Measurements from ENCODE around the gene SMC1B. TPM values are rescaled to one million over a fixed set of nuclear protein-coding genes. Genes with fewer than 3 reads are reported as not detected.
"Not testable (repeated sequence)": the region's sequence is repeated elsewhere in the genome, so short reads cannot be mapped to it uniquely, and the experiment has no call there.

The SMC1B gene
- polyA plus RNA-seq, 1 donor: 0.27 TPM

DNA sequence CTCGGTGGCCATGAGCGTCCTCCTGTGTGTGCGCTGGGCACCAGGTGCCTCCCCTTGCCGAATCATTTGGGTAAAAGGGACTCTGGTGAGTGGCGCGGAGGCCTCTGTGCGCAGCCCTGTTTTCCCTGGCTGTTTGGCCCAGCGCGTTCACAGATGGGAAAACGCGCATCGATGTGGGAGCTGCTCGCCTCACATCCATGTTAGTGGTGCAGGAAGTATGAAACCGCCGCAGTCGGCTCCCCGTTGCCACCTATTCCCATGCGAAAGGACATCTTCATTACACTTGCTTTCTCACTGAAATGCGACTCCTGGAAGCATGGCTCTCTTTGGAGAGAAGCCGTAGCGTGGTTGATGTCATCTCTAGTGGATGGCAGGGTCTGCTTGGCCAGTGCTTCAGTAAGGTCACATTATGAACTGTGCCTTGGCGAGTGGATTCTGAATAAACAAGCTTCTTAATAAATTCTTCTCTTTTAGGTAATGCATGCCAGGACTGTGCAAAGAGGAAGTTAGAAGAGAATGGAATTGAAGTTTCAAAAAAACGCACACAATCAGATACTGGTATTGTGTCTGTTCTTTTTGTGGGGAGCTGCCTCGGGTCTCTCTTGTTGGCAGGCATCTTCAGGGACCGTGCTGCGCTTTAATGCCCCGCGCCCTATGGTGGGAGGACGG, 77.4 kb downstream of the SMC1B start:
- Histone ChIP-seq H3K9me3 (ENCODE audit: control insufficient read depth, low read depth, low read length) (no peaks in the 10 kb centered on the region), H3K36me3 (ENCODE audit: control insufficient read depth, insufficient read depth, low read length) (peaks cover 82% of the 10 kb centered on the region), H3K27ac (ENCODE audit: low read length) (no peak overlapping the region), H3K4me1 (ENCODE audit: control insufficient read depth, insufficient read depth, low read length) (peaks cover under 1% of the 10 kb centered on the region), H3K27me3 (ENCODE audit: control insufficient read depth, insufficient read depth, low read length) (no peaks in the 10 kb centered on the region), H3K4me3 (ENCODE audit: low read length) (no peak overlapping the region)
- DNase-seq: no peak
- no CpG with 5 or more reads among the region's 29 CpGs for WGBS (ENCODE audit: insufficient coverage, low lambda C conversion rate)

DNA sequence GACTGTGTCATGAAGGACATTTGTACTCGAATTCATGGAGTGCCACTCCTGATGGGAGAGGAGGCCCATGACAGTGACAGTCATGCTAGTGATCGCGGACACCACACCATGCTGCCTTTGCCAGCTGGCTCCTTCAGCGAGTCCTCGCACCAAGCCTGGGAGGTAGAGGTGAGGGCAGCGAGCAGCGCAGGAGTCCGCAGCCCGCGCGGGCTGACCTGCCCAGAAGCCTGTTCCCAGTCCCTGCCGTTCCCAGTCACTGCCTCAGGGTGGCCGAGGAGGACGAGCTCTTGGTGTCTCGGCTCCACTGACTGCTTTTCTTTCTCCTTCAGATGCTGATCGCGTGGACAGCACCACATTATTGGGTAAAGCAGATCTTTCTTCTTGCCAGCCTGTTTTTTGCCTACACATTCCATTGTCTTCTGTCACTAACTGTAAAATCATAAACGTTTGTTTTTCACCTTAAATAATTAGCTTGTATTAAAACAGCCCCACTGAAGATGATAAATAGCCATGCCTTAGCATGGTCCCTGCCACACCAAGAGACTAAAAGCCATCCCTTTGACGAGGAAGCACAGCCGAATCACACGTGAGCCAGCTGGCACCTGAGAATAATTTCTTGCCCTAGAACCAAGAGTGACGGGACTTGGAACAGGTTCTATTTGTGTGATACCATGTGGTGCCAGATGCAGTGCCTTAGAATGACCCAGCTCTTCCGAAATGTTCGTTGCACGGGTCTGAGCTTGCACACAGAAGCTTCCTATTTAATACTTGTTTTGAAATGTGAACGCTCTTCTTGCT, 78.2 kb downstream of the SMC1B start:
- Histone ChIP-seq H3K4me1 (ENCODE audit: control insufficient read depth, insufficient read depth, low read length) (no peaks in the 10 kb centered on the region), H3K36me3 (ENCODE audit: control insufficient read depth, insufficient read depth, low read length) (peaks cover 84% of the 10 kb centered on the region), H3K4me3 (ENCODE audit: low read length) (no peak overlapping the region), H3K27me3 (ENCODE audit: control insufficient read depth, insufficient read depth, low read length) (no peaks in the 10 kb centered on the region), H3K27ac (ENCODE audit: low read length) (no peak overlapping the region), H3K9me3 (ENCODE audit: control insufficient read depth, low read depth, low read length) (no peaks in the 10 kb centered on the region)
- WGBS (ENCODE audit: insufficient coverage, low lambda C conversion rate): 74% methylated on average over 3 of the region's 26 CpGs
- no peak for DNase-seq

DNA sequence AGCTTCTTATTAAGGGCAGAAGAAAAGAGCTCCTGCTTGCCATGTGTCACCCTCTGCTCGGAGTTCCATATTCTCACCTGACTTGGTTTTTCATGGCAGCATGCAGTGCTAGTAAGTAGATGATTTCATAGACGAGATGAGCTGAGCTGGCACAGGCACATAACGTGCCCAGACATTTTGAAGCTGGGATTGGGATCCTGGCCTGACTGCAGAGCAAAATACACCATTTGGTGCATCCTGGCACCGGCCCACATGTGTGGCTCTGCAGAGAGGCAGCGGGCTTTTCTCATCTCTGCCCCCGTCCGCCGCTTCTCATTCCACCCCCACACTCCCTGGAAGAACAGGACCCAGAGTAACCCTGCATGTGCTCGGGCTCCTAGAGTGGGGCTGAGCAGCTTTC, 78.9 kb downstream of the SMC1B start:
- Histone ChIP-seq H3K27ac (ENCODE audit: low read length) (no peak overlapping the region), H3K36me3 (ENCODE audit: control insufficient read depth, insufficient read depth, low read length) (peaks cover 82% of the 10 kb centered on the region), H3K4me1 (ENCODE audit: control insufficient read depth, insufficient read depth, low read length) (no peaks in the 10 kb centered on the region), H3K27me3 (ENCODE audit: control insufficient read depth, insufficient read depth, low read length) (no peaks in the 10 kb centered on the region), H3K4me3 (ENCODE audit: low read length) (no peak overlapping the region), H3K9me3 (ENCODE audit: control insufficient read depth, low read depth, low read length) (no peaks in the 10 kb centered on the region)
- WGBS (ENCODE audit: insufficient coverage, low lambda C conversion rate): no CpG with 5 or more reads among the region's 9 CpGs
- DNase-seq: no peak

DNA sequence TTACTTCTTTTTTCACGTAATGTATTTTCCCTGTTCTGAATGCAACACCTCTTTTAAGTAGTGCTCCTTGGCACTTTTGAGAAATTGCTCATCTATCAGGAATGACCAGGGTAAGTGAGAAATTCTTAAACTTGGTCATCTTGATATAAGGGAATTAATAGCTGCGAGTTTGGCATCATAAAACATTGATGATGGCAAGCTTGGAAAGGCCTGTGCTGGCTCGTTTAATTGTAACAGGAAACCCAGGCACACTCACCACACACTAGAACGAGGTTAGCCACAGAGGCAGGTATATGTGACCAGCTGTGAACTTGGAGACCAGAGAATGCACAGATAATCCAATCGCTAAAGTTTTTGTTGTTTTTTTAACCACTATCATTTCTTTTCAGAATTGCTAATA, 79.3 kb downstream of the SMC1B start:
- DNase-seq: no peak
- Histone ChIP-seq H3K9me3 (ENCODE audit: control insufficient read depth, low read depth, low read length) (no peaks in the 10 kb centered on the region), H3K4me3 (ENCODE audit: low read length) (no peak overlapping the region), H3K36me3 (ENCODE audit: control insufficient read depth, insufficient read depth, low read length) (peaks cover 83% of the 10 kb centered on the region), H3K4me1 (ENCODE audit: control insufficient read depth, insufficient read depth, low read length) (no peaks in the 10 kb centered on the region), H3K27me3 (ENCODE audit: control insufficient read depth, insufficient read depth, low read length) (no peaks in the 10 kb centered on the region), H3K27ac (ENCODE audit: low read length) (no peak overlapping the region)
- WGBS (ENCODE audit: insufficient coverage, low lambda C conversion rate): no CpG with 5 or more reads among the region's 5 CpGs

DNA sequence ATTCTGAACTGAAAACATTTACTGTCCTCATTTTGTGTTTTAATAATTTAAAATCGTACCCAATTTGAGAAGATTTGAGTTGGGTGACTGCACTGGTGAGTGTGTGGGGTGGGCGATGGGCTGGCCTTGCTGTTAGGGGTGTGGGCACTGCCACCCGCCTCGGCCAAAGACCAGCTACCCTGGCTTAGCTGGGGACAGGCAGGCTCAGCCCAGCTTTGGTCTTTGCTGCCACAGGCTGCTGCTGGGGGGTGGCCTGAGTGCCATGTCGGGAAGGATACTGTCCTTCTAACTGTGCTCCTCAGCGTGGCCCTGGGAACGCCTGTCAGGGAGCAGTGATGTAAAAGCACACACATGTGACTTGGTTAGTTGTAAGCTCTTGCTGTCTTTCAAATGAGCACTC, 81.4 kb downstream of the SMC1B start:
- Histone ChIP-seq H3K27ac (ENCODE audit: low read length) (no peak overlapping the region), H3K27me3 (ENCODE audit: control insufficient read depth, insufficient read depth, low read length) (no peaks in the 10 kb centered on the region), H3K36me3 (ENCODE audit: control insufficient read depth, insufficient read depth, low read length) (peaks cover 84% of the 10 kb centered on the region), H3K9me3 (ENCODE audit: control insufficient read depth, low read depth, low read length) (no peaks in the 10 kb centered on the region), H3K4me1 (ENCODE audit: control insufficient read depth, insufficient read depth, low read length) (no peaks in the 10 kb centered on the region), H3K4me3 (ENCODE audit: low read length) (no peak overlapping the region)
- no peak for DNase-seq
- WGBS (ENCODE audit: insufficient coverage, low lambda C conversion rate): no CpG with 5 or more reads among the region's 7 CpGs

DNA sequence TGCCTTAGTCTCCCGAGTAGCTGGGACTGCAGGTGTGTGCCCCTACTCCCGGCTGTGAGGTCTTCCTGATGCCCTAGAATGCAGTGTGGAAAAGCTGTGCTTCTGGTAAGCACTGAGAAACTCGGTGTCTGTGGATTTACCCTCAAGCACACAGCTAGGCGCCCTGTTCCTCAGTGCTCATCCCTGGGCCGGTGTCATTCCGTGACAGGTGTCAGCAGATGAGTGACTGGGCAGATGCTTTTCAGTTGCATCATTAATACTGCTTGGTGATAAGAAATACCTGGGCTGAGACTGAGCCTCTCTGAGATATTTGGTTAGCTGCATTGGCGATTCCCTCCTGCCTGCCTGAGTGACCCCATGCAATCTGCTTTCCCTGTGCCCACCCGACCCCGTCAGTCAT, 81.9 kb downstream of the SMC1B start:
- Histone ChIP-seq H3K27ac (ENCODE audit: low read length) (no peak overlapping the region), H3K36me3 (ENCODE audit: control insufficient read depth, insufficient read depth, low read length) (peaks cover 79% of the 10 kb centered on the region), H3K4me3 (ENCODE audit: low read length) (no peak overlapping the region), H3K9me3 (ENCODE audit: control insufficient read depth, low read depth, low read length) (no peaks in the 10 kb centered on the region), H3K4me1 (ENCODE audit: control insufficient read depth, insufficient read depth, low read length) (no peaks in the 10 kb centered on the region), H3K27me3 (ENCODE audit: control insufficient read depth, insufficient read depth, low read length) (no peaks in the 10 kb centered on the region)
- WGBS (ENCODE audit: insufficient coverage, low lambda C conversion rate): no CpG with 5 or more reads among the region's 9 CpGs
- DNase-seq: no peak

DNA sequence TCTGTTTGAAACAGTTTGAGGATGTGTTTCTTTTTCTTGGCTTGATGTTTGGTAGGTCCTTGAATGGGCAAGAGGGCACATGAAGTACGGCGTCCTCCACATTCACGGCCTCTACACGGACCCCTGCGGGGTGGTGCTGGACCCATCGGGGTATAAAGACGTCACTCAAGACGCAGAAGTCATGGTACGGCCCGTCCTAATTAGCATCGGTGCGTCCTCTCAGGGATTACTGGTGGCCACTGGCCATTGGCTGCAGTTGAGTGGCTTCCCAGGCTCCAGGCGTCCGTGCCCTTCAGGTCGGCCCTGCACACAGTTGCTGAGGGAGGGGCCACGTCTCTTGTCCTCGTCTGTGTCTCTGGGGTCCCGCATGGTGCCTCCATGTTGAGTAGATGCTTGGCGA, 82.9 kb downstream of the SMC1B start:
- Histone ChIP-seq H3K27me3 (ENCODE audit: control insufficient read depth, insufficient read depth, low read length) (no peaks in the 10 kb centered on the region), H3K4me3 (ENCODE audit: low read length) (no peak overlapping the region), H3K4me1 (ENCODE audit: control insufficient read depth, insufficient read depth, low read length) (no peaks in the 10 kb centered on the region), H3K9me3 (ENCODE audit: control insufficient read depth, low read depth, low read length) (no peaks in the 10 kb centered on the region), H3K27ac (ENCODE audit: low read length) (no peak overlapping the region), H3K36me3 (ENCODE audit: control insufficient read depth, insufficient read depth, low read length) (peaks cover 76% of the 10 kb centered on the region)
- DNase-seq: no peak
- WGBS (ENCODE audit: insufficient coverage, low lambda C conversion rate): 90% methylated on average over 2 of the region's 19 CpGs

DNA sequence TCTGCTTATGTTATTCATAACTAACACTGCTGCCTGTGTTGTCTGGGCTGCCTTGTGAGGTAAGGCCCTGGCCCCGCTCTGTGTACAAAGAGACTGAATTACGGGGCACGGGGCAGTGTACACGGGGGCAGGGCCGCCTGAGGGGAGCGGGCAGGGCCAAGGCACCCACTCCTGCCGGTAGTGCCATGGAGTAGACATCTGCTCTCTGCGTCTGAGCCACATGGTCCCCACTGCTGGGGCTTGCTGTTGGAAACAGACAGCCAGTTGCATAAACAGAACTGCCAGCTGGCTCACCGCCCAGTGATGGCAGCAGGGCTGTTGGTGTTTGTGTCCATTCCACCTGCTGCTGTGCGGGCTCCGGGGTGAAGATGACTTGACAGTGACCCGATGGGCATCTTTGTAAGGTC, 83.9 kb downstream of the SMC1B start:
- Histone ChIP-seq H3K9me3 (ENCODE audit: control insufficient read depth, low read depth, low read length) (no peaks in the 10 kb centered on the region), H3K4me3 (ENCODE audit: low read length) (no peak overlapping the region), H3K27me3 (ENCODE audit: control insufficient read depth, insufficient read depth, low read length) (no peaks in the 10 kb centered on the region), H3K36me3 (ENCODE audit: control insufficient read depth, insufficient read depth, low read length) (peaks cover 76% of the 10 kb centered on the region), H3K27ac (ENCODE audit: low read length) (no peak overlapping the region), H3K4me1 (ENCODE audit: control insufficient read depth, insufficient read depth, low read length) (no peaks in the 10 kb centered on the region)
- no CpG with 5 or more reads among the region's 12 CpGs for WGBS (ENCODE audit: insufficient coverage, low lambda C conversion rate)
- peak in 1 of 2 donors; percentile 79 for DNase-seq

DNA sequence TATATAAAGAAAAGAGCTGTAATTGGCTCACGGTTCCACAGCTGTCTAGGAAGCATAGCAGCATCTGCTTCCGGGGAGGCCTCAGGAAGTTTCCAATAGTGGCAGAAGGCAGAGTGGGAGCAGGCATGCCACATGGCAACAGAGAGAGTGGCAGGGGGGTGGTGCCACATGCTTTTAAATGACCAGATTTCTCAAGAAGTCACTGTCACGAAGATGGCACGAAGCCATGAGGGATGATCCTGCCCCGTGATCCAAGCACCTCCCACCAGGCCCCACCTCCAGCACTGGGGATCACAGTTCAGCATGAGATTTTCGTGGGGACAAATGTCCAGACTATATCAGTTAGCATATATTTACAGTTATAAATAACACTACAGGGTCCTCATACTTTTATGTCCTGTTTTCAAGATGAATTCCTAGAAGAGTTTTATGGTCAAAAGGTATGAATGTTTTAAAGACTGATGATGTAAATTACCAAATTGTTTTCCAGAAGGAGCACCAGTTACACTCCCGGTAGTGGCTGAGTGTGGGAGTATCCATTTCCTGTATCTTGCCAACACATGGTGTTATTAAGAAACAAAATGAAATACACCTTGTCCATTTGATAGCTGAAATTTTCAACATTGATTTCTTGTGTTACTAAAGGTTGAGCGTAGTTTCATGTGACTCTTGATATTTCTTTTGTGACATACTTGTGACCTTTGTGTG, 84.4 kb downstream of the SMC1B start:
- DNase-seq: peak in 1 of 2 donors; percentile 81
- 51% methylated on average over 2 of the region's 8 CpGs for WGBS (ENCODE audit: insufficient coverage, low lambda C conversion rate)
- Histone ChIP-seq H3K4me1 (ENCODE audit: control insufficient read depth, insufficient read depth, low read length) (no peaks in the 10 kb centered on the region), H3K36me3 (ENCODE audit: control insufficient read depth, insufficient read depth, low read length) (peaks cover 76% of the 10 kb centered on the region), H3K27ac (ENCODE audit: low read length) (no peak overlapping the region), H3K4me3 (ENCODE audit: low read length) (no peak overlapping the region), H3K9me3 (ENCODE audit: control insufficient read depth, low read depth, low read length) (no peaks in the 10 kb centered on the region), H3K27me3 (ENCODE audit: control insufficient read depth, insufficient read depth, low read length) (no peaks in the 10 kb centered on the region)

DNA sequence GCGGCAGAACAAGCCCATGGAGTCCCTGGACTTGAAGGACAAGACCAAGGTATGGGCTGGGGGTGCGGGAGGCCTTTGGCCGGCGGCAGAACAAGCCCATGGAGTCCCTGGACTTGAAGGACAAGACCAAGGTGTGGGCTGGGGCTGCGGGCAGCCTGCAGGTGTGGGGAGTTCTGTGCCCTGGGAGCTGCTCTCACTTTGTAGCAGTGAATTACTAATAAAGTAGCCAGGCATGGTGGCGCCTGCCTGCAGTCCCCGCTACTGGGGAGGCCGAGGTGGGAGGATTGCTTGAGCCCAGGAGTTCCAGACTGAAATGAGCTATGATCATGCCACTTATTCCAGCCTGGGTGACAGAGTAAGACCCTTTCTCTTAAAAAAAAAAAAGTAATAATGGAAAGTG, 85.1 kb downstream of the SMC1B start:
- H3K36me3 ChIP-seq (ENCODE audit: control insufficient read depth, insufficient read depth, low read length): peaks cover 80% of the 10 kb centered on the region
- H3K27ac ChIP-seq (ENCODE audit: low read length); DNase-seq; H3K4me3 ChIP-seq (ENCODE audit: low read length); H3K4me1 ChIP-seq (ENCODE audit: control insufficient read depth, insufficient read depth, low read length); H3K9me3 ChIP-seq (ENCODE audit: control insufficient read depth, low read depth, low read length); H3K27me3 ChIP-seq (ENCODE audit: control insufficient read depth, insufficient read depth, low read length): not testable (repeated sequence)
- WGBS (ENCODE audit: insufficient coverage, low lambda C conversion rate): no CpG with 5 or more reads among the region's 8 CpGs
